ENCODE results near the gene NRIP2.

The NRIP2 gene

GRCh38 chr12:2819810-2820209 is 15.0 kb downstream of the NRIP2 start:
- H3K4me3 ChIP-seq (ENCODE audit: insufficient read length, low read depth), result no peak overlapping the region
- peaks cover 91% of the 10 kb centered on the region for H3K36me3 ChIP-seq (ENCODE audit: insufficient read depth, insufficient read length, low read length)
- H3K9me3 ChIP-seq (ENCODE audit: insufficient read depth, low read length), result no peaks in the 10 kb centered on the region
- no peak overlapping the region for H3K9ac ChIP-seq (ENCODE audit: insufficient read length, low read depth)
- no peak for DNase-seq (ENCODE audit: low read depth, low spot score)
- peaks cover 15% of the 10 kb centered on the region for H3K4me1 ChIP-seq (ENCODE audit: insufficient read depth, insufficient read length)
- TF ChIP-seq ZNF274 (IDR thresholded peaks at IDR 0.05; ENCODE audit: low read depth, low read length) (no peak), YY1 (IDR thresholded peaks at IDR 0.05; ENCODE audit: insufficient read depth, insufficient read length) (no peak), SUZ12 (IDR thresholded peaks at IDR 0.05; ENCODE audit: extremely low read depth, insufficient read depth, insufficient read length) (no peak)
- H3K27me3 ChIP-seq (ENCODE audit: insufficient read depth, insufficient read length), result no peaks in the 10 kb centered on the region

DNA sequence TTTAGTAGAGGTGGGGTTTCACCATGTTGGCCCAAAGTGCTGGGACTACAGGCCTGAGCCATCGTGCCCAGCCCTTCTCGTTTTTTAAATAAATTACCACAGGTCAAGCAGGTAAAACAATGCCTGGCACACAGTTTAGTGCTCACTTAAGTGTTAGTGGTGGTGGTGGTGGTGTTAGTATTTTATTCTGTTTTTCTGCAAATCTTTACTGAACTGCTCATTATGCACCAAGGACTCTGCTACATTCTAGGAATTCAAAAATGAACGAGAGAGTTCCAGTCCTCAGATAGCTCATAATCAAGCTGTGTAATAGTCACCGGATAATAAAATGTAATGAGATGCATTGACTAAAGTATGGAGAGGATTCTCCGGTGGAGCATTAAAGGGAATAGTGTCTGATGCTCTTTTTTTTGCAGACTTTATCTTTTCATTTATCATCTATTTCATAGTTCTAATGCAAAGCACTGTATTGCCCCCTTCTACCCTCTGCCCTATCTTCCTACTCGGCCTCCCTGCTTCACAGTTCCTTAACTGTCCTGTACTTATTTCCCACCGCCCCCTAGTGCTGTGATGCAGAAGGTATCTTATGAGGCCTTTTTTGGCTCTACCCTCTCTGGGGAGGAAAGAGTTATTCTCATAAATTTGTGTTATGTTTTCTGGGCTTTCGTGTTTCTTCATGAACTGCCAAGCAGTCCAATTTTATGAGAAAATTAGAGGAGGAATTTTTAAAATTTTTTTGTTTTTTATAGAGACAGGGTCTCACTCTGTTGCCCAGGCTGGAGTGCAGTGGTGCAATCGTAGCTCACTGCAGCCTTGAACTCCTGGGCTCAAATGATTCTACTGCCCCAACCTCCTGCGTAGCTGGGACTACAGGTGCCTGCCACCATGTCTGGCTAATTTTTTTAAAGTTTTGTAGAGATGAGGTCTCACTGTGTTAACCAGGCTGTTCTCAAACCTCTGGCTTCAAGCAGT is 21.3 kb downstream of the NRIP2 start:
- Histone ChIP-seq H3K36me3 (ENCODE audit: insufficient read depth, insufficient read length, low read length) (peaks cover 40% of the 10 kb centered on the region), H3K9ac (ENCODE audit: insufficient read length, low read depth) (peak overlapping the region; percentile 99), H3K4me3 (ENCODE audit: insufficient read length, low read depth) (peak overlapping the region; percentile 96), H3K9me3 (ENCODE audit: insufficient read depth, low read length) (no peaks in the 10 kb centered on the region), H3K27me3 (ENCODE audit: insufficient read depth, insufficient read length) (no peaks in the 10 kb centered on the region), H3K4me1 (ENCODE audit: insufficient read depth, insufficient read length) (no peaks in the 10 kb centered on the region)
- no peak for TF ChIP-seq SUZ12 (IDR thresholded peaks at IDR 0.05; ENCODE audit: extremely low read depth, insufficient read depth, insufficient read length)
- TF ChIP-seq YY1 (IDR thresholded peaks at IDR 0.05; ENCODE audit: insufficient read depth, insufficient read length), result no peak
- TF ChIP-seq ZNF274 (IDR thresholded peaks at IDR 0.05; ENCODE audit: low read depth, low read length), result no peak
- DNase-seq (ENCODE audit: low read depth, low spot score), result peak; percentile 73

GRCh38 chr12:2812290-2813213 is 22.3 kb downstream of the NRIP2 start, which contains the start of gene ITFG2:
Gene ITFG2, plus strand, starts transcription at chr12:2812668. Its CDS starts 93 bp downstream, at chr12:2812761.
- Histone ChIP-seq H3K9me3 (ENCODE audit: insufficient read depth, low read length) (no peaks in the 10 kb centered on the region), H3K9ac (ENCODE audit: insufficient read length, low read depth) (peak within 1 kb of the TSS; percentile 99), H3K36me3 (ENCODE audit: insufficient read depth, insufficient read length, low read length) (peaks cover 34% of the 10 kb centered on the region), H3K4me1 (ENCODE audit: insufficient read depth, insufficient read length) (no peaks in the 10 kb centered on the region), H3K27me3 (ENCODE audit: insufficient read depth, insufficient read length) (no peaks in the 10 kb centered on the region), H3K4me3 (ENCODE audit: insufficient read length, low read depth) (peak within 1 kb of the TSS; percentile 96)
- DNase-seq (ENCODE audit: low read depth, low spot score), result peak; percentile 100
- TF ChIP-seq SUZ12 (IDR thresholded peaks at IDR 0.05; ENCODE audit: extremely low read depth, insufficient read depth, insufficient read length) (no peak), ZNF274 (IDR thresholded peaks at IDR 0.05; ENCODE audit: low read depth, low read length) (no peak), YY1 (IDR thresholded peaks at IDR 0.05; ENCODE audit: insufficient read depth, insufficient read length) (no peak)

- Histone ChIP-seq H3K4me1 (ENCODE audit: insufficient read depth, insufficient read length) (no peaks in the 10 kb centered on the region), H3K36me3 (ENCODE audit: insufficient read depth, insufficient read length, low read length) (peaks cover 33% of the 10 kb centered on the region), H3K4me3 (ENCODE audit: insufficient read length, low read depth) (no peak overlapping the region), H3K9me3 (ENCODE audit: insufficient read depth, low read length) (no peaks in the 10 kb centered on the region), H3K27me3 (ENCODE audit: insufficient read depth, insufficient read length) (no peaks in the 10 kb centered on the region), H3K9ac (ENCODE audit: insufficient read length, low read depth) (no peak overlapping the region)
- no peak for DNase-seq (ENCODE audit: low read depth, low spot score)
- TF ChIP-seq SUZ12 (IDR thresholded peaks at IDR 0.05; ENCODE audit: extremely low read depth, insufficient read depth, insufficient read length), result no peak
- TF ChIP-seq ZNF274 (IDR thresholded peaks at IDR 0.05; ENCODE audit: low read depth, low read length), result no peak
- no peak for TF ChIP-seq YY1 (IDR thresholded peaks at IDR 0.05; ENCODE audit: insufficient read depth, insufficient read length)
These were observed 23.0 kb downstream of the NRIP2 start for GRCh38 chr12:2811801-2812200.

- no peaks in the 10 kb centered on the region for H3K27me3 ChIP-seq (ENCODE audit: insufficient read depth, insufficient read length)
- no peaks in the 10 kb centered on the region for H3K9me3 ChIP-seq (ENCODE audit: insufficient read depth, low read length)
- no peak for DNase-seq (ENCODE audit: low read depth, low spot score)
- H3K4me1 ChIP-seq (ENCODE audit: insufficient read depth, insufficient read length), result no peaks in the 10 kb centered on the region
- peaks cover 61% of the 10 kb centered on the region for H3K36me3 ChIP-seq (ENCODE audit: insufficient read depth, insufficient read length, low read length)
- H3K9ac ChIP-seq (ENCODE audit: insufficient read length, low read depth), result no peak overlapping the region
- no peak for TF ChIP-seq SUZ12 (IDR thresholded peaks at IDR 0.05; ENCODE audit: extremely low read depth, insufficient read depth, insufficient read length)
- no peak for TF ChIP-seq ZNF274 (IDR thresholded peaks at IDR 0.05; ENCODE audit: low read depth, low read length)
- TF ChIP-seq YY1 (IDR thresholded peaks at IDR 0.05; ENCODE audit: insufficient read depth, insufficient read length), result no peak
- no peak overlapping the region for H3K4me3 ChIP-seq (ENCODE audit: insufficient read length, low read depth)
These were observed 28.1 kb downstream of the NRIP2 start for GRCh38 chr12:2806700-2807099.

DNA sequence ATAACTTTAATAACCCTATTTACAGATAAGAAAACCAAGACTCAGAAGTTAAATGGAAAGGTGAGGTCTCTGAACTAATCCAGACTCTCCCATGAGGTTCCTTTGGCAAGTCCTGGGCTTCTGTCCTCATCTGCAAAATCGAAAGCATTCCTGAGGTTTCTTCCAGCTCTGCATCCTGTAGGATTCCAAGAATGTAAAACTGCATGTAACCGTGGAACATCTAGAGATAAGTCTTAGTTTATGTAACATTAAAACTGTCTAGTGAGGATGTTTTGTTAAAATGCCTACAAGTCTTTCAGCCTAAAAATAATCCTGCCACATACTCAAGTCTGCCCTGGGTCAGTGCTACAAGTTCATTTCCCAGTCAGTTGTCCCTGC is 29.7 kb downstream of the NRIP2 start:
- Histone ChIP-seq H3K36me3 (ENCODE audit: insufficient read depth, insufficient read length, low read length) (peaks cover 77% of the 10 kb centered on the region), H3K4me1 (ENCODE audit: insufficient read depth, insufficient read length) (no peaks in the 10 kb centered on the region), H3K9ac (ENCODE audit: insufficient read length, low read depth) (no peak overlapping the region), H3K4me3 (ENCODE audit: insufficient read length, low read depth) (no peak overlapping the region), H3K9me3 (ENCODE audit: insufficient read depth, low read length) (no peaks in the 10 kb centered on the region), H3K27me3 (ENCODE audit: insufficient read depth, insufficient read length) (no peaks in the 10 kb centered on the region)
- no peak for TF ChIP-seq SUZ12 (IDR thresholded peaks at IDR 0.05; ENCODE audit: extremely low read depth, insufficient read depth, insufficient read length)
- TF ChIP-seq YY1 (IDR thresholded peaks at IDR 0.05; ENCODE audit: insufficient read depth, insufficient read length), result no peak
- no peak for TF ChIP-seq ZNF274 (IDR thresholded peaks at IDR 0.05; ENCODE audit: low read depth, low read length)
- no peak for DNase-seq (ENCODE audit: low read depth, low spot score)

Measured in NT2/D1 (cell line).